K562 (cell line): ENCODE measurements around the gene POLR2A. TPM values are rescaled to one million over a fixed set of nuclear protein-coding genes. Genes with fewer than 3 reads are reported as not detected.

Experiments
- BACH1 ChIP-seq: fragments of 200-800 bp; sonication (Bioruptor generic); IDR thresholded peaks from 2 replicates; pipeline ENCODE4 v1.6.1; 2016; ENCODE audit warnings: missing genetic modification characterization, missing compliant biosample characterization
- ETV5 ChIP-seq: sonication (generic); formaldehyde crosslinking; IDR thresholded peaks from 2 replicates; pipeline ENCODE4 v1.4.0; 2020; ENCODE audit warnings: low read depth, mild to moderate bottlenecking, missing genetic modification reagents
- HMBOX1 ChIP-seq: sonication (generic); IDR thresholded peaks from 2 replicates; pipeline ENCODE4 v1.6.1; 2016
- HNRNPK ChIP-seq: fragments of 200-400 bp; formaldehyde crosslinking; IDR thresholded peaks from one replicate; pipeline ENCODE4 v1.6.1; 2018; ENCODE audit warnings: mild to moderate bottlenecking, low read depth, low read length; ENCODE audit not compliant: poor library complexity, severe bottlenecking
- HOXB6 ChIP-seq: fragments of 250-450 bp; sonication (Bioruptor Pico); IDR thresholded peaks from 2 replicates; pipeline ENCODE4 v1.5.1; 2022; ENCODE audit warnings: mild to moderate bottlenecking, borderline replicate concordance
- KLF6 ChIP-seq: fragments of 250-450 bp; sonication (Bioruptor Pico); IDR thresholded peaks from 2 replicates; pipeline ENCODE4 v1.4.0; 2020; ENCODE audit warnings: mild to moderate bottlenecking, moderate library complexity, borderline replicate concordance
- MYC ChIP-seq, 2 experiments: fragments of 250-450 bp in 1 of 2; sonication (Bioruptor Pico) in 1 of 2; IDR thresholded peaks; 2 replicates each; pipeline versions ENCODE4 v1.5.1 to v1.6.1; 2012 to 2021; ENCODE audit warnings: low read depth in 2 of 2, borderline replicate concordance in 1 of 2, improper control_type of control experiment in 1 of 2, low read length in 1 of 2, mild to moderate bottlenecking in 1 of 2, moderate library complexity in 1 of 2
- PHF20 ChIP-seq: fragments of 450-650 bp; IDR thresholded peaks from 2 replicates; pipeline ENCODE4 v1.6.1; 2018; ENCODE audit not compliant: partially characterized antibody
- RBM39 ChIP-seq: fragments of 200-400 bp; formaldehyde crosslinking; optimal IDR thresholded peaks from 2 replicates; pipeline ENCODE3; 2018; ENCODE audit warnings: low read depth, low read length
- SMARCB1 ChIP-seq: IDR thresholded peaks from 2 replicates; pipeline ENCODE4 v1.6.1; 2011; ENCODE audit warnings: improper control_type of control experiment, low read depth; ENCODE audit not compliant: insufficient read length
- SMARCC2 ChIP-seq: fragments of 450-650 bp; IDR thresholded peaks from 2 replicates; pipeline ENCODE4 v1.6.1; 2017; ENCODE audit warnings: antibody characterized with exemption, moderate library complexity, mild to moderate bottlenecking, low read depth
- SOX6 ChIP-seq: fragments of 450-650 bp; IDR thresholded peaks from 2 replicates; pipeline ENCODE4 v1.6.1; 2014; ENCODE audit warnings: mild to moderate bottlenecking
- TAF9B ChIP-seq: fragments of 450-650 bp; IDR thresholded peaks from 2 replicates; pipeline ENCODE4 v1.6.1; 2018; ENCODE audit warnings: mild to moderate bottlenecking; ENCODE audit not compliant: partially characterized antibody
- TBP ChIP-seq: optimal IDR thresholded peaks from 2 replicates; pipeline ENCODE3; 2011; ENCODE audit warnings: low read depth, low read length, improper control_type of control experiment
- XRCC3 ChIP-seq: fragments of 450-650 bp; IDR thresholded peaks from 2 replicates; pipeline ENCODE4 v1.6.1; 2017; ENCODE audit warnings: mild to moderate bottlenecking, moderate library complexity
- XRCC4 ChIP-seq: IDR thresholded peaks from one replicate; pipeline ENCODE4 v1.6.1; 2011; ENCODE audit not compliant: insufficient read depth, insufficient read length; ENCODE audit errors: extremely low read depth
- ZNF263 ChIP-seq: sonication (generic); formaldehyde crosslinking; IDR thresholded peaks from 2 replicates; pipeline ENCODE4 v1.8.0; 2022; ENCODE audit warnings: mild to moderate bottlenecking, missing genetic modification reagents, borderline replicate concordance
- ZNF445 ChIP-seq: fragments of 250-450 bp; sonication (Bioruptor Pico); IDR thresholded peaks from 2 replicates; pipeline ENCODE4 v1.4.0; 2020; ENCODE audit warnings: low read depth, mild to moderate bottlenecking, moderate library complexity
- ZNF639 ChIP-seq, 2 experiments: fragments of 200-800 bp in 1 of 2; sonication (Bioruptor generic) in 1 of 2; sonication (generic) in 1 of 2; formaldehyde crosslinking in 1 of 2; IDR thresholded peaks in 1 of 2; conservative IDR thresholded peaks in 1 of 2; 2 replicates each; pipeline versions ENCODE4 v1.5.0 to v1.6.1; 2016 to 2020; ENCODE audit warnings: missing compliant biosample characterization in 1 of 2, missing genetic modification characterization in 1 of 2, missing genetic modification reagents in 1 of 2
- polyA plus RNA-seq, 8 experiments: library from polyadenylated mRNA; depleted of rRNA in 4 of 8; stranded (reverse) in 5 of 8; unstranded in 3 of 8; fragments of >200 nt; fragmentation: Nextera tagmentation in 2 of 8; fragmentation: Illumina TruSeq in 1 of 8; extraction: Ambion mirVana in 2 of 8; extraction: Trizol in 1 of 8; gene quantifications; 2 replicates each; pipeline versions ENCODE4 v1.2.1 to v1.2.3, GENCODE V29; 2011 to 2014; ENCODE audit warnings: inconsistent platforms in 1 of 8, missing spikeins in 1 of 8
- total RNA-seq, 7 experiments: library from RNA; depleted of rRNA in 6 of 7; stranded (reverse); fragments of >200 nt in 6 of 7; fragmentation: Illumina TruSeq in 2 of 7; extraction: Trizol in 2 of 7; gene quantifications; 2 replicates each; pipeline versions ENCODE4 v1.2.1 to v1.2.3, GENCODE V29; 2011 to 2021; ENCODE audit warnings: low replicate concordance in 1 of 7

POLR2A gene
- total and polyA plus RNA-seq, 9 of the 15 experiments (the other 6 are each of a cell fraction or from before 2014, with no cell fraction given), result 1.3 to 109 (median 12.4) TPM

- TF ChIP-seq ZNF445 (CRISPR knock-in tag) (no peak), MYC (IDR thresholded peaks at IDR 0.05; ENCODE audit: low read depth, low read length) (no peak), MYC (CRISPR knock-in tag; IDR thresholded peaks at IDR 0.05; ENCODE audit: borderline replicate concordance, low read depth) (no peak), ZNF639 (CRISPR knock-in tag; conservative IDR thresholded peaks at IDR 0.05 in 1 of 2, IDR thresholded peaks at IDR 0.05 in 1 of 2) (no peak), HMBOX1 (no peak), HOXB6 (no peak), XRCC3 (no peak), TAF9B (no peak), ETV5 (CRISPR knock-in tag) (peak; percentile 16; the same call in 1 of the 2 replicates), ZNF263 (CRISPR knock-in tag) (no peak), SMARCB1 (no peak), RBM39 (no peak), SMARCC2 (no peak), SOX6 (peak; percentile 5; the same call in 1 of the 2 replicates), BACH1 (tag) (no peak), XRCC4 (no peak), KLF6 (no peak), HNRNPK (no peak), PHF20 (no peak), TBP (peak; percentile 28)
These were observed 7.7 kb upstream of the POLR2A start (continued) for GRCh38 chr17:7476494-7476893.
